DND-41 (cell line): Measurements from ENCODE around the gene ITGB7.

ENCODE experiments used
- CTCF ChIP-seq: IDR thresholded peaks from 2 replicates; pipeline ENCODE4 v1.5.1; 2012; ENCODE audit warnings: borderline replicate concordance, low read length, moderate library complexity, mild to moderate bottlenecking; ENCODE audit not compliant: poor library complexity, severe bottlenecking; ENCODE audit errors: extremely low read depth
- EZH2 ChIP-seq: IDR thresholded peaks from 3 replicates; pipeline ENCODE4 v1.6.1; 2012; ENCODE audit warnings: borderline replicate concordance, low read depth, mild to moderate bottlenecking, moderate library complexity, low read length, inconsistent platforms; ENCODE audit not compliant: severe bottlenecking

DNA sequence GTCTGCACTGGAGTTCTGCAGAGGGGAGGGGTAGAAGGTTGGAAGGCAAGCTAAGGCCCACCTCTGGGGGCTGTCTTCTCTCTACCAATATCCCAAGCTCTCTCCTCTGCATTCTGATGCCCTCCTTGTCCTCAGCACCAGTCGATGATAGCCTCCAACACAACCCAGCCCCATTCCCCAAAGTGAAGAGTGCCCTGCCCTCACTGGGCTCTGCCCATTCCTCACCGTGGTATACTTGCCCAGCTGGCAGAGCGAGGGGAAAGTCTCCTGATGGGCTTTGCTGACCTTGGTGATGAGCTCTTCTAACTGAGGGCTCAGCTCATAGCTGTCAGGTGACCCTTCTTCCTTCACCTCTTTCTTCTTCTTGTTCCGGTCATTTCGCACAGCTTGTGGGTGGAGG lies 7.2 kb upstream of the ITGB7 start:
- no peak for TF ChIP-seq CTCF
- no peak for TF ChIP-seq EZH2
